GM21786 (cell line): ENCODE measurements around the gene A3GALT2.
"Not testable (repeated sequence)": the region's sequence is repeated elsewhere in the genome, so short reads cannot be mapped to it uniquely, and the experiment has no call there.

Experiments
- ATAC-seq: cut with Tn5 transposase; IDR thresholded peaks from one replicate; pipeline ENCODE4 v1.9.1; 2021; ENCODE audit not compliant: unreplicated experiment

A3GALT2 gene

GRCh38 chr1:33295450-33296081, 25.3 kb downstream of the A3GALT2 start:
- ATAC-seq = no peak

DNA sequence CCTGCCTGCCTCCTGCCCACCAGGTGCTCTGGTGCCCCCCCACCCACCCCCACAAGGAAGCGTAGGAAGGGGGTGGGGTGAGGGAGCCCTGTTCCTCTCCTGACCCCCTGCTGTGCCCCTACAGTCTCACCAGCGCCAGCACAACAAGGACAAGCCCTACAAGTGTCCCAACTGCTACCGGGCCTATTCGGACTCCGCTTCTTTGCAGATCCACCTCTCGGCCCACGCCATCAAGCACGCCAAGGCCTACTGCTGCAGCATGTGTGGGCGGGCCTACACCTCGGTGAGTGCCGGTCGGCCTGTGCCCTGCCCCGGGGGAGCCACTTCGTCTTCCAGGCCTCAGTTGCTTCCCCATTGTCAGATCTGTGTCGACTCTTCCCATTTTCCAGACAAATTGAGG, 25.9 kb downstream of the A3GALT2 start:
- ATAC-seq = no peak

DNA sequence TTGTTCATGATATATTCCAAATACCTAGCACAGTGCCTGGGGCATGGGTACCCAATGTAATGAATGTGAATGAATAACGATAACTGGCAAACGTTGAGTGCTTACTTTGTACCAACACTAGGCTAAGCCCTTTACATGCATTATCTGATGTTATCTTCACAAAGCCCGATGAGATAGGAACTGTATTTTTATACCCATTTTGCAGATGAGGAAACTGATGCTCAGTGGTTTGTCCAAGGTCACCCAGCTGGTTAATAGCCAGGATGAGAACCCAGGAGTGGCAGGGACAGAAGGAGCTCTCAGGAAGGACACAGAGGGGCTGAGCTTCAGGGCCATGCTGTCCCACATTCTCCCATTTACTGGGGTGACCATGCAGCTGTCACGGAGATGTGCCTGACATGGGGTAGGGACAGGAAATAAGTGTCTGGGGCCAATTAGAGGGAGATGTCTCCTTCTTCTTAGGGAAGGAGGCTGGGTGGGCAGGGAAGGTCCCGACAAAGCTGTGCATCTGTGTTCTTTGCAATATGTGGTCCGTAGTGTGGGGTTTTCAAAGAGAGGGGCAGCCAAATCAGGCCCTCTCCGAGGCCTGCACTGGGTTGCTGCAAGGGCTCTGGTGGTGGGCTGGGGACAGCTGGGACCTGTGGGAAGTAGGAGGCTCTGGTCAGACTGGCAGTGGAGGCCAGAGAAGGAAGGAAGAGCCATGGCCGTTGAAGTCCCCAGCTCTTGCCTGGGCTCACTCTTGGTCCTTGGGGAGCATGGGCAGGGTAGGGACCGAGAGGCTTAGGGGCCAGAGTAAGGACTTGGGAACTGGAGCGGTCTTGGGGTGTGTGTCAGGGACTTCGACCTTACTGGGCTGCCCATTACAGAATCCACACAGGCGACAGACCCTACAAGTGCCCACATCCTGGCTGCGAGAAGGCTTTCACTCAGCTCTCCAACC, 26.6 kb downstream of the A3GALT2 start:
- ATAC-seq = no peak

GRCh38 chr1:33292726-33293340, 28.1 kb downstream of the A3GALT2 start:
- ATAC-seq = no peak

GRCh38 chr1:33290615-33291014, 30.3 kb downstream of the A3GALT2 start:
- ATAC-seq = not testable (repeated sequence)

GRCh38 chr1:33289858-33290154, 31.1 kb downstream of the A3GALT2 start:
- no peak for ATAC-seq

GRCh38 chr1:33288976-33289857, 31.7 kb downstream of the A3GALT2 start:
- ATAC-seq = no peak

DNA sequence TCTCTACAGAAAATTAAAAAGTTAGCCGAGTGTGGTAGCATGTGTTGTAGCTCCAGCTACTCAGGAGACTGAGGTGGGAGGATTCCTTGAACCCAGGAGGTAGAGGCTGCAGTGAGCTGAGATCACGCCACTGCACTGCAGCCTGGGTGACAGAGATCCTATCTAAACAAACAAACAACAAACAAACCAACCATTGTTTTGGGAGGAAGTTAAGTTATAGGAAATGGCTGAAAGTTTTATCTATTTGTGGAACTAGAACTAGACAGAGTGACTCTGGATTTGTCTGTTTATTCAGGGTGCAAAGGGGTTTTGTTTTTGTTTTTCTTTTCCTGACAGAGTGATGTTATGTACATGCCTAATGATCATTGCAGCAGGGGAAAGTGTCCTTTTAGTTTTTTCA, 33.6 kb downstream of the A3GALT2 start:
- ATAC-seq = no peak

DNA sequence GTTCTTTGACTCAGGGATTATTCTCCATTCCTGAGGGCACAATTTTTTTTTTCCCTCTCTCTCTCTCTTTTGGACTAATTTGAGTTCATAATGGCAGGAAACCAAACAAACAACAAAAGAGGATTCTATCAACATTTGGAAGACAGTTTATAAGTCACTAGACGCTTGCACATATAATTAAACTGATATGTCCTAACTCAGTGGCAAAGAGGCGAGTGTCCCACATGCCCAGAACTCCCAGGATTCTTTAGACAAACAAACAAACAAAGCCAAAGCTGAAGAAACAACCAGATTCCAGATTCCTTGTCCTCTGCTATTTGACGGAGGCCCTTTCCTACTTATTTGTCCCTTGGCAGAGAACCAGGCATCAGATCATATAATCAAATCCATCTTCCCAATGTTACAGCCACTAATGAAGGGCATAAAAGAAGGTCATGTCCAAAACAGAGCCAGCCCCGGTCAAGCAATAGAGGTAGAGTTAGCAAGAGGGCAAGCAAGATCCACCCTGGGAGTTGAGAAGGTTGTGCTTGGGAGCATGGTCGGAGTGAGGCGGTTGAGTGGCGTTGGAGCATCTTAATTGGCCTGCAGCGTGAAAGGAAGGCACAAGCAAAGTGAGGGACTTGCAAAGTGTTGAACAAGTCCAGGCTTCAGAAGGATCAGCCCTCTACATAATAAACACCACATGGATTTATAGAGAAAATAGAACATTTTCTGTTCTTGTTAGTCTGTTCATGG, 34.3 kb downstream of the A3GALT2 start:
- ATAC-seq = no peak

DNA sequence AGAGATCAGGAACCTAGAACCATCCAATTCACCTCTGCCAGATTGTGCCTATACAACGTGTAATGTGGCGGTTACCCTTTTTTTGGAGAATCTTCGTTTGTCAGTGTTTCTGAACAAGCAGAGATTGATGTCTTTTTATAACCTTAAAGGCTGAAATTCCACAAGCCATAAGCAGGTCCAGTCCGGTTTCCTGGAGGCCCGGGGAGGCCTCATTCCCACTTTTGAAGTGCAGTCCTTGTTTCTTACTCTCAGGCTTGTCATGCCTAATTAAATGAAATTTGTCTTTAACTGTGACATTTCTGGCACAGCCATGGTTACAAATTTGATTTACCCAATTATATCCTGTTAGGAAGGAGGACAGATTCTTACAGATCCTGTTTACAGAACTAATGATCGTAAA, 36.8 kb downstream of the A3GALT2 start:
- no peak for ATAC-seq

GRCh38 chr1:33282791-33283190, 38.1 kb downstream of the A3GALT2 start:
- no peak for ATAC-seq

DNA sequence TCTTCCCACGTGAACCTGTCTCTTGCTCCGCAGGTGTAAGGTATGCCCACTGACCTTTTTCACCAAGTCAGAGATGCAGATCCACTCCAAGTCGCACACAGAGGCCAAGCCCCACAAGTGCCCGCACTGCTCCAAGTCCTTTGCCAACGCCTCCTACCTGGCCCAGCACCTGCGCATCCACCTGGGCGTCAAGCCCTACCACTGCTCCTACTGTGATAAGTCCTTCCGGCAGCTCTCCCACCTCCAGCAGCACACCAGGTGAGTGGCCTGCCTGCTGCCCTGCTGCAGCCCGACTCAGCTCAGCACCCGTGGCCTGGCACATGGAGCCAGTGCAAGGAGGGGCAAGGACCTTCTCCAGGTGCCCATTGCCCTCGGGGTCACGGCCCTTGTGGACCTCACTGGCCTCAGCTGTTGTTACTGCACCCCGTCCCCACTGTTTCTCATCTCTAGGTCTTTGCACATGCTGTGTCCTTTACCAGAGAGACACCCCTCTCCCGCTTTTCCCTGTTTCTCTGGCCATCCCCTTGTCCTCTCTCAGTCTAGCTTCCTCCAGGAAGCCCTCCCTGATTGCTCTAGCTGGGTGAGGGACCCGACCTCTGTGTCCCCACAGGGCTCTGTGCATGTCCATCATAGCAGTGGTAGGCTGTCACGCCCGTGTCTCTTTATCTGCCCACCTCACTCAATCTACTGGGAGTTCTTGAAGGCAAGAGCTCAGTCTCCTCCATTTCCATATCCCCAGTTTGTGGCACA, 39.2 kb downstream of the A3GALT2 start:
- no peak for ATAC-seq

DNA sequence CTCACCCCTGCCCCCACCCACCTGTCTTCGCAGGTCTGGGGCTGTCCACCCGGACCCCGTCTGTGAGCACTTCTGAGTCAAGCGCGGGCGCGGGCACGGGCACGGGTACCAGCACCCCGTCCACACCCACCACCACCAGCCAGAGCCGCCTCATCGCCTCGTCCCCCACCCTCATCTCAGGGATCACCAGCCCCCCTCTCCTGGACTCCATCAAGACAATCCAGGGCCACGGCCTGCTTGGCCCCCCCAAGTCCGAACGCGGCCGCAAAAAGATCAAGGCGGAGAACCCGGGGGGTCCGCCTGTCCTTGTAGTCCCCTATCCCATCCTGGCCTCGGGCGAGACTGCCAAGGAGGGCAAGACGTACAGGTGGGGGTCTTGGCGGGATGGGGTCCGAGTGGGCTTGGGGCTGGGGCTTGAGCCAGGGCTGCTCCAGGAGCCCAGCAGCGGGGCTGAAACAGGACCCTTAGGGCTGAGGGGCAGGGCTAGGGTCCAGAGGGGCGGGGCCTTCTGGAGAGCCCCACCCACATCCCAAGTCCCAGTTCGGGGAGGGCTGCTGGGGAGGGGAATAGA, 40.7 kb downstream of the A3GALT2 start:
- ATAC-seq = no peak

- ATAC-seq = no peak
These were observed 43.3 kb downstream of the A3GALT2 start for GRCh38 chr1:33277488-33278084.

- no peak for ATAC-seq
These were observed 44.2 kb downstream of the A3GALT2 start for GRCh38 chr1:33276573-33277298.

GRCh38 chr1:33275706-33276572, 45.0 kb downstream of the A3GALT2 start:
- no peak for ATAC-seq

- no peak for ATAC-seq
These were observed 45.7 kb downstream of the A3GALT2 start for GRCh38 chr1:33275195-33275594.
